ACC112 (cell line): ENCODE data around the gene RCE1.

ENCODE experiments used
- H2AFZ ChIP-seq: fragments of 200-600 bp; sonication (generic); one replicate; pipeline ENCODE4 v1.6.0; 2017; ENCODE audit warnings: antibody characterized with exemption, low read length; ENCODE audit not compliant: unreplicated experiment
- H3K27ac ChIP-seq: fragments of 200-600 bp; sonication (generic); 2 replicates; pipeline ENCODE4 v1.5.1; 2014; ENCODE audit warnings: low read depth, mild to moderate bottlenecking, antibody characterized with exemption, low read length, moderate library complexity
- H3K27me3 ChIP-seq: fragments of 200-600 bp; sonication (generic); 2 replicates; pipeline ENCODE4 v1.6.1; 2014; ENCODE audit warnings: mild to moderate bottlenecking, antibody characterized with exemption, low read length, moderate library complexity, mixed read lengths; ENCODE audit not compliant: insufficient read depth
- H3K36me3 ChIP-seq: fragments of 200-600 bp; sonication (generic); 2 replicates; pipeline ENCODE4 v1.6.1; 2016; ENCODE audit warnings: mild to moderate bottlenecking, antibody characterized with exemption, low read length, moderate library complexity, mixed read lengths; ENCODE audit not compliant: insufficient read depth
- H3K4me1 ChIP-seq: fragments of 200-600 bp; sonication (generic); one replicate; pipeline ENCODE4 v1.6.1; 2016; ENCODE audit warnings: low read length, mixed read lengths; ENCODE audit not compliant: insufficient read depth, unreplicated experiment, control insufficient read depth
- H3K4me3 ChIP-seq: fragments of 200-600 bp; sonication (generic); 2 replicates; pipeline ENCODE4 v1.5.1; 2014; ENCODE audit warnings: mild to moderate bottlenecking, low read depth, low read length
- H3K79me2 ChIP-seq: fragments of 200-600 bp; sonication (generic); one replicate; pipeline ENCODE4 v1.6.0; 2016; ENCODE audit warnings: low read length; ENCODE audit not compliant: control insufficient read depth, unreplicated experiment, insufficient read depth

RCE1 gene

GRCh38 chr11:66874232-66874631, 31.0 kb downstream of the RCE1 start:
- Histone ChIP-seq H3K4me3 (no peak overlapping the region), H3K36me3 (no peaks in the 10 kb centered on the region), H3K27ac (no peak overlapping the region), H3K79me2 (no peaks in the 10 kb centered on the region), H2AFZ (no peak overlapping the region), H3K27me3 (no peaks in the 10 kb centered on the region), H3K4me1 (peaks cover 6% of the 10 kb centered on the region)

GRCh38 chr11:66875378-66875777, 32.1 kb downstream of the RCE1 start:
- Histone ChIP-seq H3K36me3 (no peaks in the 10 kb centered on the region), H3K79me2 (no peaks in the 10 kb centered on the region), H3K27me3 (no peaks in the 10 kb centered on the region), H2AFZ (no peak overlapping the region), H3K4me3 (no peak overlapping the region), H3K27ac (no peak overlapping the region), H3K4me1 (peaks cover 6% of the 10 kb centered on the region)

GRCh38 chr11:66877588-66878385, 34.5 kb downstream of the RCE1 start:
- Histone ChIP-seq H3K4me3 (no peak overlapping the region), H3K27ac (no peak overlapping the region), H3K36me3 (no peaks in the 10 kb centered on the region), H3K79me2 (no peaks in the 10 kb centered on the region), H3K4me1 (peaks cover 6% of the 10 kb centered on the region), H2AFZ (no peak overlapping the region), H3K27me3 (no peaks in the 10 kb centered on the region)

DNA sequence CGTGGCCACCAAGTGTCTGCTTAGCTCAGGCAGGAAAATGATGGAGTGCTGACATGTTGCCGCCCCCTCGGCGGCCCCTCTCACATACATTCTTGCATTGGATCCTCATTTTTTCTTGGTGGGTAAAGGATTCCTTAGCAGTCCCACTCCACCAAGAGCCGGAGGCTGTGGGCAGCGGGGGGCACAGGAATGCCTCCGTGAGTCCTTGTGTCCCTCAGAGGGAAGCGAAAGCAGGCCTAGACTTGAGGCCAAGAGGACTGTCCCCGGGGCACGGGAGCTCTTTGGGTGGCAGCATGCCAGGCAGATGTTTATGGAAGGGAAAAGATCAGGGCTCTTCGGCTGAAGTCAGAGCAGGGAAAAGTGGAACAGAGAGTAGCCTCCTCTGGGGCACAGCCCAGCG, 35.2 kb downstream of the RCE1 start:
- no peaks in the 10 kb centered on the region for H3K27me3 ChIP-seq
- H3K27ac ChIP-seq = no peak overlapping the region
- H2AFZ ChIP-seq = no peak overlapping the region
- peaks cover 13% of the 10 kb centered on the region for H3K4me1 ChIP-seq
- H3K36me3 ChIP-seq = no peaks in the 10 kb centered on the region
- H3K4me3 ChIP-seq = no peak overlapping the region
- no peaks in the 10 kb centered on the region for H3K79me2 ChIP-seq

- Histone ChIP-seq H2AFZ (no peak overlapping the region), H3K36me3 (no peaks in the 10 kb centered on the region), H3K4me1 (peaks cover 16% of the 10 kb centered on the region), H3K4me3 (no peak overlapping the region), H3K27ac (no peak overlapping the region), H3K79me2 (no peaks in the 10 kb centered on the region), H3K27me3 (no peaks in the 10 kb centered on the region)
Measured at GRCh38 chr11:66879000-66879399, 35.8 kb downstream of the RCE1 start.

GRCh38 chr11:66879583-66879982, 36.3 kb downstream of the RCE1 start:
- H3K79me2 ChIP-seq = no peaks in the 10 kb centered on the region
- H3K27ac ChIP-seq = no peak overlapping the region
- H3K4me3 ChIP-seq = no peak overlapping the region
- H3K4me1 ChIP-seq = peaks cover 16% of the 10 kb centered on the region
- H3K27me3 ChIP-seq = no peaks in the 10 kb centered on the region
- H2AFZ ChIP-seq = no peak overlapping the region
- H3K36me3 ChIP-seq = no peaks in the 10 kb centered on the region

- Histone ChIP-seq H3K4me1 (peaks cover 16% of the 10 kb centered on the region), H3K4me3 (no peak overlapping the region), H3K79me2 (no peaks in the 10 kb centered on the region), H3K27ac (no peak overlapping the region), H2AFZ (no peak overlapping the region), H3K36me3 (no peaks in the 10 kb centered on the region), H3K27me3 (no peaks in the 10 kb centered on the region)
Measured at GRCh38 chr11:66879999-66880398, 36.8 kb downstream of the RCE1 start.

- peaks cover 20% of the 10 kb centered on the region for H3K4me1 ChIP-seq
- no peaks in the 10 kb centered on the region for H3K79me2 ChIP-seq
- H2AFZ ChIP-seq = no peak overlapping the region
- H3K27ac ChIP-seq = no peak overlapping the region
- H3K36me3 ChIP-seq = no peaks in the 10 kb centered on the region
- no peak overlapping the region for H3K4me3 ChIP-seq
- H3K27me3 ChIP-seq = no peaks in the 10 kb centered on the region
Measured at GRCh38 chr11:66880496-66881450, 37.5 kb downstream of the RCE1 start.

- Histone ChIP-seq H3K79me2 (no peaks in the 10 kb centered on the region), H3K4me1 (peaks cover 27% of the 10 kb centered on the region), H3K4me3 (no peak overlapping the region), H3K27ac (no peak overlapping the region), H2AFZ (no peak overlapping the region), H3K36me3 (no peaks in the 10 kb centered on the region), H3K27me3 (no peaks in the 10 kb centered on the region)
Measured at GRCh38 chr11:66881451-66881835, 38.2 kb downstream of the RCE1 start.

DNA sequence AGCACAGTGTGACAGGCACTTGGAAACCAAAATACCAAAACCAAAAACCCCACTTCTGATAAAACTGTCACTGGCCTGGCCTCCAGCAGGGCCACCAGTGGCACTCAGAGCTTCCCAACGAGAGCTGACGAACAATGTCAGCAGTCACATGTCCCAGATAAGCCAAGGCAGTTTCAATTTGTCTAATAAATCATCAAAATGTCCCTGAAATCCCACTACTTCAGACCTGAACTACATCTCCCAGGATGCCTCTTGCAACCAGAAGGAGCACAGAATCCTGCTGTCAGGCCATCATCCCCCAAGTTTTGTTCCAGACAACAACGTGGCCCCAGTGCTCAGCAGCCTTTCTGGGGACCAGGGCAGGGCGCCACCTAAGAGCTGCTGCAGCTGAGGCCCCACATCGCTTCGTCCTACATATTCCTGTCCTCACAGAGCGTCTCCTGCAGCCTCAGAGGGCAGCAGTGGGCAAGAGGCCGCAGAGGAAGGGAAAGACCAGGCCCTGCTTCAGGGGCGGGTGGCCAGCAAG, 38.7 kb downstream of the RCE1 start:
- H3K4me3 ChIP-seq = no peak overlapping the region
- no peaks in the 10 kb centered on the region for H3K27me3 ChIP-seq
- H2AFZ ChIP-seq = no peak overlapping the region
- H3K4me1 ChIP-seq = peaks cover 32% of the 10 kb centered on the region
- no peaks in the 10 kb centered on the region for H3K36me3 ChIP-seq
- H3K79me2 ChIP-seq = no peaks in the 10 kb centered on the region
- no peak overlapping the region for H3K27ac ChIP-seq
